ENCODE results near the gene SUN5.
"Not testable (repeated sequence)": the region's sequence is repeated elsewhere in the genome, so short reads cannot be mapped to it uniquely, and the experiment has no call there.

SUN5 gene

DNA sequence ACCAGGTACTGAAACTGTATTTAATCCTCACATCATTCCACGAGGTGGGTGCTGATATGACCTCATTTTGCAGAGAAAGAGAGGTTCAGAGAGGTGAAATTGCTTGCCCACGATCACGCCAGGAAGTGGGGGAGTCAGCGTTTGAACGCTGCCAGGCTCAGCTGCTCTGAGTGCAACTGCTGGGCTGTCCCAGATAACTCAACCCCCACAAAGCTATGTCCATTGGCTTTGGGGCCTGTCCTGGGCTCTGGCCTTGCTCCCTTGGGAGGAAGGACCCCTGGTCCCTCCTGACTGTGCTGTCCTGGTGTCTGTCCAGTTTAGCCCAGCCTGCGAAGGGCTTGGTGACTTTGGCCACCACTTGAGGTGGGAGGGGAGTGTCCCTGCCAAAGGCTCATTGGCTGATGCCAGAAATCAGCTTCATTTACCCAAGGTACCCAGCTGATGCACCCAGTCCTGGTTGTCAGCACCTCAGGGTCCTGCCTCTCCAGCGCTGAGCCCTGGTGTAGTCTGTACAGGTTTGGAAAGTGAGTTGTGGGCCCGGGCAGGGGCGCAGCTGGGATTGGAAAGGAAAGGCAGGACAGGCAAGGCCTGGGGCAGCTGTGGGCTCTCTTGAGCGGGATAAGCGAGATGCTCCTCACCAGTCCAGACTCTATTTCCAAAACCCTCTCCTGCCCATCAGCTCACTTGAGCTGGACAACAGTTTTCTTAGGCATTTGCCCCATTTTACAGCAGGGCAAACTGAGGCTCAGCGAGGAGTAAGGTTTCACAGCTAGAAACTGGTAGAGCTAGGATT lies 38.5 kb downstream of the SUN5 start:
- no peak for DNase-seq (ENCODE audit: low read depth in 2 of 3, low spot score in 2 of 3)

DNA sequence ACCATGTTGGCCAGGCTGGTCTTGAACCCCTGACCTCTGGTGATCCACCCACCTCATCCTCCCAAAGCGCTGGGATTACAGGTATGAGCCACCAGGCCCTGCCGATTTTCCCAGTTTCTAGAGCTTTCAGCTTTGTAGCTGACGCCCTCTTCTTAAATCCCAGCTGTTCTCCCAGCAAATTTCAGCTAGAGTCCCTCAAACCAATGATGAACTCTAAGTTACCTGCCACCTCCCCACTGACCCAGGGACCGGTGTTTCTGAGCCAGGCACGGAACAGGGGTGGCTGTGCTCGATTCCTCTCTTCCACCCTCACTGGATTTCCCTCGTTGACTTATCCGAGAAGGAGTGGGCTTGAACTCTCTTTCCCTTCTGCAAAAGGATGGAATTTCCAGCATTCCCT lies 39.1 kb downstream of the SUN5 start:
- DNase-seq (ENCODE audit: low read depth in 2 of 3, low spot score in 2 of 3) = no peak

DNA sequence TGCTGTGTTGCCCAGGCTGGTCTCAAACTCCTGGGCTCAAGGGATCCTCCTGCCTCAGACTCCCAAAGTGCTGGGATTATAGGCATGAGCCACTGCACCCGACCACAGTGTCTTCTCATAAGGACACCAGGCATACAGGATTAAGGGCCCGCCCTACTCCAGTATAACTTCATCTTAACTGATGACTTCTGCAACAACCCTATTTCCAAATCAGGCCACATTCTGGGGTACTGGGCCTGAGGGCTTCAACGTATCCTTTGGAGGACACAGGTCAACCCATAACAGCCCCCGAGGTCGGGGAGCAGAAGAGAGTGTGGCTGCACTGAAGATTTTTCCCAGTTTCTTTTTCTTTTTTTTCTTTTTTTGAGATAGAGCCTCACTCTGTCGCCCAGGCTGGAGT lies 39.7 kb downstream of the SUN5 start:
- DNase-seq (ENCODE audit: low read depth in 2 of 3, low spot score in 2 of 3) = no peak

DNA sequence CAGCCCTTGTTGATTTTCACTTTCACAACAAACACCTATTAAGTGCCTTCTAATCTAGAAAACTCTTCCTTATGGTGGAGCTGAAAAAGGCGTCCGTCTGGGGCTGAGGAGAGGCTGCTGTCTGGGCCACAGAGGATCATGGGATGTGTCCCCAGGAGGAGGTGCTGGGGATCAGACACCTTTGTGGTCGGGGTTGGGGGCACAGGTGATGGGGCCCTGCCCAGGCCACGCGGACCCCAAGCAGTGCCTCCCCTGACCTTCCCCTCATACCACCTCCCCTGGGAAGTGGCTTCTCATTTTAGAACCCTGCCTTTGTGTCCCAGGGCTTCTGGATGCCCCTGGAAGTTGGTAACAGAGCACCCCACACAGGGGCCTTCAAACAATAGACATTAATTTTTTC lies 41.1 kb downstream of the SUN5 start:
- no peak for DNase-seq (ENCODE audit: low read depth in 2 of 3, low spot score in 2 of 3)

DNA sequence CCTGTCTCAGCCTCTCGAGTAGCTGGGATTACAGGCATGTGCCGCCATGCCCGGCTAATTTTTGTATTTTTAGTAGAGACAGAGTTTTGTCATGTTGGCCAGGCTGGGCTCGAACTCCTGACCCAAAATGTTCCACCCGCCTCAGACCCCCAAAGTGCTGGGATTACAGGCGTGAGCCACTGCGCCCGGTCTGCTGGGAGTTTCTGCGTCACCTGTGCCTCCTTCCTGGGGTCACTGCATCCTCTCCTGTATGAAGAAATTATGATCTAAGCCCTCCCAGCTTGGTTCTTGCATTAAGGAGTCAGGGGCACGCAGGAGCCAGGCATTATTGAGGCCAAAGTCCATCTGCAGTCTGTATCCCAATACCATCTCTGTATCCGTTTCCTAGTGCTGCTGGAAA lies 41.6 kb downstream of the SUN5 start:
- not testable (repeated sequence) for DNase-seq (ENCODE audit: low read depth in 2 of 3, low spot score in 2 of 3)

DNA sequence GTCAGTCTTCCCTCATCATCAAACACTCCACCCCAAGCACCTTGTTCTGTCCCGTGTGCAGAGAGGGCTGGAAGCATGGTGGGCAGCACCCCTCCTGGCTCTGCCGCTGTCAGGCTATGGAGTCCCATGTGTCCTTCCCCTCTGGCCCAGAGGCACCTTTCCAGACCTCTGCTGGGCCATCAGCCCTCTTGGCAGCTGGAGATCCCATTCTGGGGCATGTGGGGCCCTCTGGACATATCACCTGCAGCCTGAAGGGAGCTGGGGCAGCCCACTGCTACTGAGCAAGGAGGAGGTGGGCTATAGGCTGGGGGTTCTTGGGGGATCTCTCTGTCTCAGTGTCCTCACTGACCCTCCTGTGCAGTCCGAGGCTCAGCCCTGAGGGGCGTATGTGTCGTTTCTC lies 42.2 kb downstream of the SUN5 start:
- no peak for DNase-seq (ENCODE audit: low read depth in 2 of 3, low spot score in 2 of 3)

DNA sequence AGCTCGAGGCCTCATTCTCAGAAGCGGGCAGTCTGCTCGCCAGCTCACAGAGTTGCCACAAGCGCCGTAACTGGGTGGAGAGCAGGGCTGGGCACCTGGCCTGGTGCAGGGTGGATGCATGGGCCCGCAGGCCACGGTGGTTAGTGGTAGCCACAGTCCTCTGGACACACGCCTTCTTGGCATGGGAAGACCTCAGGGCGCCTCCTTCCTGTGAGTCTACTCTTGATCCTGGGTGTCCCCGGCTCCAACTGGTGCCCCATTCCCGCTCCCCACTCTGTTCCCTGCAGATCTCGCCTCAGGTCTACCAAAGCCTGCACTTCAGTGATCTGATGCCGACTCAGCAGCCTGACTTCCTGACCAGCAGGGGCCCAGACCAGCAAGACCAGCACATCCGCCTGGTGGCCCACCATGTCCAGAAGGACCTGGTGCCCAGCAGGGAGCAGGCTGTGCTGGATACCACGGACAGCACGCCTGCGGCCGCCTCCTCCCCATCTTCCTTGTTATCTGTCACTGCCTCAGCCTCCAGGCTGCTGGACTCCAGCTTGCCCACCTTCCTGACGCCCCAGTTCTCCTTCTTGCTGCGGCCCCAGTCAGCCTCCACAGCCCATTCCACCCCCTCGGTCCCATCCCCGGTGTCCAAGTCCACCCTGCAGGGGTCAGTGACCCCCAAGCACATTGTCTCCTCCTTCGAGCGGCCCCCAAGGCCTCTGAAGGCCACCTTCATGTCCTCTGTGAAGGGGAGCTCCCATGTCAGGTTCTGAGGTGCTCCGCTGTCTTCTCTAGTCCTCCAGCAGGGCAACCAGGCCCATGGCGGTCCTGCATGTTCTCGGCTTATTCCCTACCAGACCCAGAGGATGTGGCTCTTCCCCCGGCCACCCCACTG lies 43.1 kb downstream of the SUN5 start:
- no peak for DNase-seq (ENCODE audit: low read depth in 2 of 3, low spot score in 2 of 3)

DNA sequence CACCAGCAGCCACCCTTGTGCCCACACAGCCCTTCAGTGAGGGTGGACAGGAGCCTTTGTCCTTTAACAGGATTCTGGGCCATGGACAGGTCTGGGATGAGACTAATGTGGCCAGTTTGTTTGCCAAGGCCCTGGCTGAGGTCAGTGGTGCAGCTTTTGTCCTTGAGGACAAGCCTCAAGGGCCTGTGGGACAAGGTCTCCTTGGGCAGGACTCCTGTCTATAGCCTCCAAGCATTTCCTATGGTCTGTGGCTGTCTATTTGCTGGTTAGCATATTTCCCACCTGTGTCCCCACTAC lies 44.1 kb downstream of the SUN5 start:
- no peak for DNase-seq (ENCODE audit: low read depth in 2 of 3, low spot score in 2 of 3)

DNA sequence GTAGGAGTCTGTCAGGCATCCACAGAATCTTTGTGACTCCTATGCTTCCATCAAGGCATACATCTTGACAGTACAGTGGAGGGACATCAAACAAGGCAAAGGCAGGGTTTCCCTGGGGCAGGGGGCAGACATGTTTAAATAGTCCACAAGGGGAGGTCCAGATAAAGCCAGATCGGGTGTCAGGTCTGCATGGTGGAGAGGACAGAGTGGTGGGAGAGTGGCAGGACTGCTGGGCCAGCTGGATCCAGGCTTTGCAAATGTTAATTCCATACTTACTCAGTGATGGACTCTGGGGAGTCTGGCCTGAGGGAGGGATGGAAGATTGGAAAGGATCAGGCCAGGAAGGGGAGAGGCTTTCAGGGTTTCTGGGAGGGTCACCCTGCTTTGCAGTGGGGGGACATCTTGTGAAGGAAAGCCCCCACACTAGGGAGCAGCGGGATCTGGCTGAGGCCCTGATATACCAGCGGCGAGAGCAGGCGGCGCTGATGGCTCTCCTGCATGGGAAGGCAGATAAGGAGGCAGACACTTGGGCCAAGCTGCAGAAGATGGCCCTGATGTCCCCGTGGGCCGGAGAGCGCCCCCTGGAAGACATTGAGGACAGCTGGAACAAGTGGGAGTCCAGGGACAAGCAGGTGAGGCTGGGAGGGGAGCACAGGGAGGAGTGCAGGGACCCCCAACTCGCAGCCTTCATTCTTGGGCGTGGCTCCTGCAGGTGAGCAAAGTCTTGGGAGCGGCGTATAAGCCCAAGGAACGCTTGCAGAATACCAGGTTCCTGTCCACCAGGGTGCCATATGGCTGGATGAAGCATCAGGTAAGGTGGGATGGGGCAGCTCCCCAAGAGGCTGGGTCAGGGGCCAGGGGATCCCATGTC lies 44.6 kb downstream of the SUN5 start:
- DNase-seq (ENCODE audit: low read depth in 2 of 3, low spot score in 2 of 3) = no peak

DNA sequence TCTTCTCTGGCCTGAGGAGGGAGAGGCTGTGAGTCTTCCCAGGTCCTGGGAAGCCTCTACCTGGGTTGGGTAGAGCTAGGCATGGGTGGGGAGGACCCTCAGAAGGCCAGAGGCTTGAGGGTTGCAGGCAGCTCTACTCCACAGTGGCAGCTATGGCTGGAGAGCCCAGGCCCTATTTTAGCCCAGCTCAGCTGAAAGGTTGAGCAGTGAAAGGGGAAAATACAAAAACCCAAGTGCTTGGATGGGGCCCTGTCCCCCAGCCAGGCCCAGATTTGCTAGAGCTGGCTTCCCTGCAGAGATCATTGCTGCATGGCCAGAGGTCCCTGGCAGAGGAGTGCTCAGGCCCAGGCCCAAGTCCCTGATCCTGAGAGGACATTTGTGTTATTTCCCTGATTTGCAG lies 45.7 kb downstream of the SUN5 start:
- DNase-seq (ENCODE audit: low read depth in 2 of 3, low spot score in 2 of 3) = no peak

DNA sequence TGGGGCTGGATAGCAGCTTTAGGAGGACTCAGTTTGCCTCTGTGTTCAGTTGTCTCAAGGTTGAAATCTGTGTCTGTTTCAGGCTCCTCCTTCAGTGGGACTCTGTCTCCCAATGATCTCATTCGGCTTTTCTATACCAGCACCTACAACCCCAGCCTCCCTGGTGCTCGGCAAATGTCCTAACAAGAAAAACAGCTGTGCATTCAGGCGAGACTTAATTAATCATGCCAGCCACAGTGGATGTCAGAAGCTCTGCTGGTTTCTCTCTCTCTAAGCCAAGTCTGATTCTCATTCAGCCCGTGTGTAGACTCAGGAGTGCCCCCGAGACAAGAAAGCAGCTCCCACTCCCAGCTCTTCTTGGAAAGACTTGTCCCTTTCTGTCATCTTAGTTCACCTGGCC lies 46.8 kb downstream of the SUN5 start:
- DNase-seq (ENCODE audit: low read depth in 2 of 3, low spot score in 2 of 3) = no peak

DNA sequence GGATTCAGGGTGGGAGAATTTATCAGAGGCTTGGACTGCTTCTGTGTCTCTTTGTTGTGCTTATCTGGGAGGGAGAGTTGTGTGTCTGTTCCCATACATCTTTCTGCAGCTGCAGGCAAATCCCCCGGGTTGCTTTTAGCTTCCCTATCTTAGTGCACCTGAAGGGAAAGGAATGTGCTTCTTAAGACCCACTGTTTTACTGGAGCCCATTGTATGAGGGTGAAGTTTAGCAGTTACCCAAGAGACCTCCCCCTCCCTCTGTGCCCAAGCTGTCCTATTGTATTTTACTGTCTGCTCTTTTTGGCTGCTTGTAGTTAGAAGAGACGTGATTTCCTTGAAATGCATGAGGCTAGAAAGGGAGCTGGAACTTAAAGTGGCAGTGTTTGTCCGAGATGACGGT lies 53.7 kb downstream of the SUN5 start:
- not testable (repeated sequence) for DNase-seq (ENCODE audit: low read depth in 2 of 3, low spot score in 2 of 3)

DNA sequence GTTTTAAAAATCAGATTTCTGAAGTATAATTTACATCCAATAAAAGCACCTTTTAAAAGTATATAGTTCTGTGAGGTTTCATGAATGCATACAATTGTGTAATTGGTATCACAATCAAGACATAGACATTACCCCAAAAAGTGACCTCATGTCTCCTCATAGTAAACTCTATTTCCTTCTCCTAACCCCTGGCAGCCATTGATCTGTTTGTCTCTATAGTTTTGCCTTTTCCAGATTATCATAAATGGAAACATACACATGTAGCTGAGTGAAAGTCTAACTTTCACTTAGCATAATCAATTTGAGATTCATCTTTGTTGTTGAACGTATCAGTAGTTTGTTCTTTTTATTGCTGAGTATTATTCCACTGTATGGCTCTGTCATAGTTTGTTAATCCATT lies 57.6 kb downstream of the SUN5 start:
- no peak for DNase-seq (ENCODE audit: low read depth in 2 of 3, low spot score in 2 of 3)

DNA sequence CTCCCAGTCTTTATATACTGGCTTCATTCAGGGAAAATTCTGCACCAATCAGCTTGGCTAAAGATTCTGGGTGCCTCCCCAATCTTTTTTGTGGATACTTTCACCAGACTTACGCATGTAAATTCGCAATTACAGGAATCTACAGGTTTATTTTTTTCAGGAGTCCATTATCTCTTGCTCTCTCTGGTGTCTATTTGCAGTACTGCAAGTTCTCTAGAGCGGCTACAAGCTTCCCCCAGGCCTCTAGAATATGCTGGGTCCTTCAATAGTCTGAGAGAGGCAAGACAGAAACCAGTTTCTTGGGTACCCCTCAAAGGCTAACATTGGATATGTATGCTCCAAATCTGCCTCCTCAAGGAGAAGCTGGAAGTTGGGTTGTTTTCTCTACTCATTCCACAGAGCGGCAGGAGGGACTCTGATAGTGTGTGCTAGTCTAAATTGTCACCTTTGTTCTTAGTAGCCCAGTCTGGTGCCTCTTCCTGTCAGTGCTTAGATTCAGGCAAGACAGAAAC lies 58.5 kb downstream of the SUN5 start:
- no peak for DNase-seq (ENCODE audit: low read depth in 2 of 3, low spot score in 2 of 3)

DNA sequence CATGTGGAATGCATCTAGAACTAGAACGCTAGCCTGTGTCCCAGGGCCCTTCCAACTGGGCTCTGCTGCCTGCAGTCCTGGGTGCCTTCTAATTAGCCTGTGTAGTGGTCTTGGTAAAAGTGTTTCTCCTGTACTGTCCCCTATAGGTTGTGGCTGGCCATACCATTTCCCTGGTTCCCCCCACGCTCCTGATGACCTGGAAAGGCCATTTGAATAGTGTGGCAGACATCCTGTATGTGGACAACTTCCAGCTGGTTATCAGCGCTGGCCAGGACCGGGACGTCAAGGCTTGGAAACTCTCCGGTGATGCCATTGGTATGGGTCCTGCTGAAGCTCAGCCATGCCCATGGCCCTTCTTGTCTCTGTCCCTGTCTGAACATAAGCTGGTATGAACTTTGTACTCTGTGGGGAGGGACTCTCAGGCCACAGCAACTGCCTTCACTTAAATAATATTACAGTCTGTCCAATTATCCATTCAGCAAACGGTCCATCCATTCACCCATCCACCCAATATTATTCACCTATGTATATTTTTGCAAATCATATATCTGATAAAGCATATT lies 60.7 kb downstream of the SUN5 start:
- DNase-seq (ENCODE audit: low read depth in 2 of 3, low spot score in 2 of 3) = no peak

DNA sequence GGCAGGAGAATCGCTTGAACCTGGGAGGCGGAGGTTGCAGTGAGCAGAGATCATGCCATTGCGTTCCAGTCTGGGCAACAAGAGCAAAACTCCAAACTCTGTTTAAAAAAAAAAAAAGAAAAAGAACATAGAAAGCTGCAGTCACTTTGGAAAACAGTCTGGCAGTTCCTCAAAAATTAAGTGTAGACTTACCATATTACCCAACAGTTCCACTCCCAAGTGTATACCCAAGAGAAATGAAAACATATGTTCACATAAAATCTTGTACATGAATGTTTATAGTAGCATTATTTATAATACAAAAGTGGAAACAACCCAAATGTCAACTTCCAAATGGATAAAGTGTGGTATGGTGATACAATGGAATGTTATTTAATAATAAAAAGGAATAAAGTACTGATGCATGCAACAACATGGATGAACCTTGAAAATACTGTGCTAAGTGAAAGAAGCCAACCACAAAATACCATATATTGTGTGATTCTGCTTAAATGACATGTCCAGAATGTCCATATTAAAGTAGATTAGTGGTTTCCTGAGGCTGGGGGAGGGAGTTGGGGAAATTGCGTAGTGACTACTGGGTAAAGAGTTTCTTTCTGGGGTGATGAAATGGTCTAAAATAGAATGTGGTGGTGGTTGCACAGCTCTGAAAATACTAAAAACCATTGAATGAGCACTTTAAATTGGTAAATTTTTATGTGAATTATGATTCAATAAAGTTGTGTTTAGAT lies 62.9 kb downstream of the SUN5 start:
- DNase-seq (ENCODE audit: low read depth in 2 of 3, low spot score in 2 of 3) = no peak

DNA sequence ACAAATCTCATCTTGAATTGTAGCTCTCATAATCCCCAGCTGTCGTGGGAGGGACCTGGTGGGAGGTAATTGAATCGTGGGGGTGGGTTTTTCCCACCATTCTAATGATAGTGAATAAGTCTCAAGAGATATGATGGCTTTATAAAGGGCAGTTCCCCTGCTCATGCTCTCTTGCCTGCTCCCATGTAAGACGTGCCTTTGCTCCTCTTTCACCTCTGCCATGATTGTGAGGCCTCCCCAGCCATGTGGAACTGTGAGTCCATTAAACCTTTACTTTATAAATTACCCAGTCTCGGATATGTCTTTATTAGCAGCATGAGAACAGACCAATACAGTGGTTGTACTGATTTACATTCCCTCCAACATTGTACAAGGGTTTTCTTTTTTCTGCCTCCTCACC lies 69.7 kb downstream of the SUN5 start:
- no peak for DNase-seq (ENCODE audit: low read depth in 2 of 3, low spot score in 2 of 3)
